Hepatocyte (in vitro differentiated cells): ENCODE data around the gene SLC38A11. TPM values are rescaled to one million over a fixed set of nuclear protein-coding genes. Genes with fewer than 3 reads are reported as not detected.
A peak's percentile ranks its signal among the peaks of the same experiment; 100 is the strongest.

Source experiments
- DNase-seq: peaks from one replicate; pipeline ENCODE4 v3.0.0-alpha.2; 2016; ENCODE audit warnings: low spot score
- H2AFZ ChIP-seq: fragments of 200-600 bp; sonication (generic); 2 replicates; pipeline ENCODE4 v1.6.0; 2016; ENCODE audit warnings: antibody characterized with exemption, mild to moderate bottlenecking
- H3K27ac ChIP-seq: fragments of 200-600 bp; sonication (generic); 2 replicates; pipeline ENCODE4 v1.5.1; 2016; ENCODE audit warnings: mild to moderate bottlenecking
- H3K27me3 ChIP-seq: fragments of 200-600 bp; sonication (generic); 2 replicates; pipeline ENCODE4 v1.6.1; 2016
- H3K36me3 ChIP-seq: fragments of 200-600 bp; sonication (generic); replicated peaks from 2 replicates; pipeline ENCODE4 v1.5.1; 2016; ENCODE audit warnings: low read depth; ENCODE audit not compliant: insufficient read depth
- H3K4me1 ChIP-seq: fragments of 200-600 bp; sonication (generic); 2 replicates; pipeline ENCODE4 v1.5.1; 2016; ENCODE audit warnings: mild to moderate bottlenecking, moderate library complexity; ENCODE audit not compliant: insufficient read depth
- H3K4me2 ChIP-seq: fragments of 200-600 bp; sonication (generic); 2 replicates; pipeline ENCODE4 v1.6.0; 2016
- H3K4me3 ChIP-seq: fragments of 200-600 bp; sonication (generic); 2 replicates; pipeline ENCODE4 v1.5.1; 2016; ENCODE audit warnings: mild to moderate bottlenecking
- H3K79me2 ChIP-seq: fragments of 200-600 bp; sonication (generic); 2 replicates; pipeline ENCODE4 v1.6.0; 2017; ENCODE audit warnings: mild to moderate bottlenecking
- H3K9me2 ChIP-seq: fragments of 200-600 bp; sonication (generic); replicated peaks from 2 replicates; pipeline ENCODE4 v1.6.0; 2017; ENCODE audit warnings: mild to moderate bottlenecking; ENCODE audit not compliant: insufficient read depth
- H3K9me3 ChIP-seq: fragments of 200-600 bp; sonication (generic); 2 replicates; pipeline ENCODE4 v1.5.1; 2016; ENCODE audit warnings: low read depth, mild to moderate bottlenecking
- H4K20me1 ChIP-seq: fragments of 200-600 bp; sonication (generic); 2 replicates; pipeline ENCODE4 v1.6.0; 2016; ENCODE audit warnings: mild to moderate bottlenecking; ENCODE audit not compliant: insufficient read depth, poor library complexity, severe bottlenecking
- EZH2 ChIP-seq: fragments of 200-600 bp; sonication (generic); IDR thresholded peaks from 2 replicates; pipeline ENCODE4 v1.6.1; 2016; ENCODE audit warnings: antibody characterized with exemption, mild to moderate bottlenecking, borderline replicate concordance
- EZH2phosphoT487 ChIP-seq: fragments of 200-600 bp; sonication (generic); IDR thresholded peaks from one replicate; pipeline ENCODE4 v1.6.1; 2018; ENCODE audit warnings: antibody characterized with exemption, mild to moderate bottlenecking, low read depth, moderate library complexity; ENCODE audit not compliant: unreplicated experiment, severe bottlenecking
- WGBS: methylation state at CpG from one replicate; pipeline ENCODE4 v1.1.6; 2016; ENCODE audit warnings: low lambda C conversion rate; ENCODE audit errors: missing lambda C conversion rate; 5-methylcytosine and 5-hydroxymethylcytosine counted together
- polyA plus RNA-seq: library from polyadenylated mRNA; unstranded; fragments of >200 nt; fragmentation: Nextera tagmentation; extraction: Ambion mirVana; gene quantifications from 2 replicates; pipeline ENCODE4 v1.2.1, GENCODE V29; 2016
- small RNA-seq: library from RNA; depleted of rRNA; stranded (forward); fragments of <200 nt; gene quantifications from one replicate; pipeline ENCODE3, GENCODE V24; 2014
- total RNA-seq: library from RNA; depleted of rRNA; stranded (reverse); fragments of >200 nt; gene quantifications from 2 replicates; pipeline ENCODE4 v1.2.3, GENCODE V29; 2014
- TF ChIP-seq, protein P1 (sequence below): fragments of 200-600 bp; sonication (generic); IDR thresholded peaks from 2 replicates; pipeline ENCODE4 v1.5.1; 2016; ENCODE audit warnings: antibody characterized with exemption, mild to moderate bottlenecking; ENCODE audit not compliant: poor library complexity

SLC38A11 gene
- total and polyA plus RNA-seq, 2 experiments from 2014 or later: 7.7 to 8.4 TPM

DNA sequence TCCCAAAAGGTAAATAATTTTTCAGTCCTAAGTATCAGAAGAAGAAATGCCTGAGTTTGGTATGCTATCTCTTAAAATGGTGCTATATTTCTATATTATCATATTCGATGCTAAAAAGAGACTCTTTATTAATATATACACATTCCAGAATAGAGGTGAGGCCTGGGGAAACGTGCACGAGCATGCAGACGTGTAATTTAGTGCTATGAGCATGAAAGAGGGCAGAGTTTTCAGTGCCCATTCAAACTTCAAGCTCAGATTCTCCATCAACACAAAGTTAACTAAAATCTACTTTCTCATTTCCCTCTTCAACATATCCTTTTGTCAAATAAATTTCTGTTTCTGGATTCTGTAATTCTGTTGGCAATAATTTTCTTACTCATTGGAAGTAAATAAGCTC is 108.0 kb downstream of the SLC38A11 start:
- Histone ChIP-seq H3K4me2 (no peak overlapping the region), H4K20me1 (no peaks in the 10 kb centered on the region), H2AFZ (no peak overlapping the region), H3K27me3 (no peaks in the 10 kb centered on the region), H3K36me3 (no peaks in the 10 kb centered on the region), H3K27ac (peak overlapping the region; percentile 21), H3K4me1 (peaks cover 32% of the 10 kb centered on the region), H3K9me3 (no peaks in the 10 kb centered on the region), H3K9me2 (no peaks in the 10 kb centered on the region), H3K4me3 (no peak overlapping the region), H3K79me2 (no peaks in the 10 kb centered on the region)
- no peak for DNase-seq
- no peak for TF ChIP-seq EZH2phosphoT487
- TF ChIP-seq, protein P1, sequence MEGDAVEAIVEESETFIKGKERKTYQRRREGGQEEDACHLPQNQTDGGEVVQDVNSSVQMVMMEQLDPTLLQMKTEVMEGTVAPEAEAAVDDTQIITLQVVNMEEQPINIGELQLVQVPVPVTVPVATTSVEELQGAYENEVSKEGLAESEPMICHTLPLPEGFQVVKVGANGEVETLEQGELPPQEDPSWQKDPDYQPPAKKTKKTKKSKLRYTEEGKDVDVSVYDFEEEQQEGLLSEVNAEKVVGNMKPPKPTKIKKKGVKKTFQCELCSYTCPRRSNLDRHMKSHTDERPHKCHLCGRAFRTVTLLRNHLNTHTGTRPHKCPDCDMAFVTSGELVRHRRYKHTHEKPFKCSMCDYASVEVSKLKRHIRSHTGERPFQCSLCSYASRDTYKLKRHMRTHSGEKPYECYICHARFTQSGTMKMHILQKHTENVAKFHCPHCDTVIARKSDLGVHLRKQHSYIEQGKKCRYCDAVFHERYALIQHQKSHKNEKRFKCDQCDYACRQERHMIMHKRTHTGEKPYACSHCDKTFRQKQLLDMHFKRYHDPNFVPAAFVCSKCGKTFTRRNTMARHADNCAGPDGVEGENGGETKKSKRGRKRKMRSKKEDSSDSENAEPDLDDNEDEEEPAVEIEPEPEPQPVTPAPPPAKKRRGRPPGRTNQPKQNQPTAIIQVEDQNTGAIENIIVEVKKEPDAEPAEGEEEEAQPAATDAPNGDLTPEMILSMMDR: no peak
- TF ChIP-seq EZH2: no peak
- 78% methylated on average over 4 of the region's 4 CpGs for WGBS

DNA sequence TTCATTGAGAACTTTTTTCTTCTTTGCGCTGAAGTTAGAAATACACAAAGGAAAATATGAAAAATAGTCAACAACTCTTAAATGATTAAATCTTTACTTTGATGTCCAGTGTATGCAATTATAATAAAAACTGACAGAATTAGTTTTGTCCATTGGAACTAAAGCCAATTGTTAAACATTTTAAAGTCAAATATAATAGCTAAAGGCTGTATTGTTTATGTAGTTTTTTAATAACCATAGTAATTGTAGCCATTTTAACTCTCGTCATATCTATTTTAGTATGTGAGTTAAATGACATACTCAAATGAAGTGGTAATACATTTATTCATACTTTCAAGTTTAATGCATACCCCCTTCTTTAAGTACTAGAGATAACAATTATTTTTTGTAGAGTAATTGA is 109.0 kb downstream of the SLC38A11 start:
- no peaks in the 10 kb centered on the region for H3K9me2 ChIP-seq
- no peaks in the 10 kb centered on the region for H3K36me3 ChIP-seq
- H3K27ac ChIP-seq: no peak overlapping the region
- DNase-seq: no peak
- no peak overlapping the region for H3K4me2 ChIP-seq
- no peaks in the 10 kb centered on the region for H3K27me3 ChIP-seq
- H2AFZ ChIP-seq: no peak overlapping the region
- peaks cover 32% of the 10 kb centered on the region for H3K4me1 ChIP-seq
- TF ChIP-seq, protein P1: no peak
- TF ChIP-seq EZH2 (no peak), EZH2phosphoT487 (no peak)
- H3K79me2 ChIP-seq: no peaks in the 10 kb centered on the region
- no peaks in the 10 kb centered on the region for H4K20me1 ChIP-seq
- 89% methylated on average over 2 of the region's 2 CpGs for WGBS
- no peak overlapping the region for H3K4me3 ChIP-seq
- no peaks in the 10 kb centered on the region for H3K9me3 ChIP-seq

Small RNA genes lying within 50 kb of the gene (small RNA-seq; reads per million reads assigned to genes)
- not detected for gene RNA5SP110
- not detected for gene RNA5SP111

Other genes with a start within 250 kb of the SLC38A11 start
- 146 TPM in 2 replicates for gene COBLL1, start 113.7 kb downstream of the SLC38A11 start, total RNA-seq
- 87.3 and 108 TPM in 2 replicates for gene COBLL1, start 113.7 kb downstream of the SLC38A11 start, polyA plus RNA-seq
- gene SCN3A, start 248.5 kb upstream of the SLC38A11 start, total RNA-seq: 13.2 and 14.5 TPM in 2 replicates
- 2.4 and 3.0 TPM in 2 replicates for gene SCN3A, start 248.5 kb upstream of the SLC38A11 start, polyA plus RNA-seq